GM23338 (cell line): Measurements from ENCODE around the gene RFX7. TPM values are rescaled to one million over a fixed set of nuclear protein-coding genes. Genes with fewer than 3 reads are reported as not detected.
A peak's percentile ranks its signal among the peaks of the same experiment; 100 is the strongest.
"Not testable (repeated sequence)": the region's sequence is repeated elsewhere in the genome, so short reads cannot be mapped to it uniquely, and the experiment has no call there.

ENCODE experiments used
- ATAC-seq: fragments of 200-7000 bp; cut with Tn5 transposase; 3 replicates; pipeline ENCODE4 v1.9.1; 2020
- DNase-seq: peaks from one replicate; pipeline ENCODE4 v3.0.0-alpha.2; 2015; ENCODE audit warnings: low spot score
- H2AFZ ChIP-seq: fragments of 200-600 bp; sonication (generic); 2 replicates; pipeline ENCODE4 v1.8.0; 2016; ENCODE audit warnings: antibody characterized with exemption, mild to moderate bottlenecking, moderate library complexity
- H3F3A ChIP-seq: fragments of 200-600 bp; sonication (generic); replicated peaks from 2 replicates; pipeline ENCODE4 v1.8.0; 2017; ENCODE audit warnings: antibody characterized with exemption, mixed run types, low read depth
- H3K27ac ChIP-seq: fragments of 200-600 bp; sonication (generic); 2 replicates; pipeline ENCODE4 v1.6.1; 2016; ENCODE audit warnings: low read depth
- H3K27me3 ChIP-seq: fragments of 200-600 bp; sonication (generic); 2 replicates; pipeline ENCODE4 v1.8.0; 2016; ENCODE audit warnings: mild to moderate bottlenecking, mixed run types, moderate library complexity; ENCODE audit not compliant: insufficient read depth
- H3K36me3 ChIP-seq: fragments of 200-600 bp; sonication (generic); 2 replicates; pipeline ENCODE4 v1.8.0; 2016; ENCODE audit warnings: mild to moderate bottlenecking; ENCODE audit not compliant: insufficient read depth
- H3K4me1 ChIP-seq: fragments of 200-600 bp; sonication (generic); 2 replicates; pipeline ENCODE4 v1.8.0; 2016; ENCODE audit warnings: mild to moderate bottlenecking, moderate library complexity; ENCODE audit not compliant: insufficient read depth
- H3K4me2 ChIP-seq: fragments of 200-600 bp; sonication (generic); 2 replicates; pipeline ENCODE4 v1.7.1; 2017; ENCODE audit warnings: mixed run types
- H3K4me3 ChIP-seq: fragments of 200-600 bp; sonication (generic); 2 replicates; pipeline ENCODE4 v1.6.1; 2016; ENCODE audit warnings: mixed run types
- H3K79me2 ChIP-seq: fragments of 200-600 bp; sonication (generic); replicated peaks from 2 replicates; pipeline ENCODE4 v1.8.0; 2017; ENCODE audit warnings: mild to moderate bottlenecking; ENCODE audit not compliant: insufficient read depth
- H3K9me2 ChIP-seq: fragments of 200-600 bp; sonication (generic); 2 replicates; pipeline ENCODE4 v1.8.0; 2017; ENCODE audit not compliant: insufficient read depth
- H4K20me1 ChIP-seq: fragments of 200-600 bp; sonication (generic); replicated peaks from 2 replicates; pipeline ENCODE4 v1.8.0; 2017; ENCODE audit warnings: mild to moderate bottlenecking; ENCODE audit not compliant: insufficient read depth
- H3K27ac Mint-ChIP-seq: 2 replicates; pipeline ENCODE4 v1.8.0; 2020; ENCODE audit warnings: inconsistent platforms, mild to moderate bottlenecking, moderate library complexity, mixed read lengths
- H3K27me3 Mint-ChIP-seq: 3 replicates; pipeline ENCODE4 v1.8.0; 2022; ENCODE audit warnings: low read depth, mild to moderate bottlenecking, moderate library complexity, mixed read lengths, inconsistent platforms; ENCODE audit not compliant: insufficient read depth, poor library complexity
- H3K36me3 Mint-ChIP-seq: 3 replicates; pipeline ENCODE4 v1.8.0; 2021; ENCODE audit warnings: low read depth, mild to moderate bottlenecking, inconsistent platforms, moderate library complexity, mixed read lengths
- H3K4me1 Mint-ChIP-seq: 3 replicates; pipeline ENCODE4 v1.8.0; 2020; ENCODE audit warnings: mild to moderate bottlenecking, inconsistent platforms, mixed read lengths
- H3K4me3 Mint-ChIP-seq: 3 replicates; pipeline ENCODE4 v1.8.0; 2021; ENCODE audit warnings: moderate library complexity, mild to moderate bottlenecking, inconsistent platforms, mixed read lengths
- H3K9me3 Mint-ChIP-seq: 3 replicates; pipeline ENCODE4 v1.8.0; 2020; ENCODE audit warnings: moderate library complexity, mild to moderate bottlenecking, inconsistent platforms, mixed read lengths
- EZH2 ChIP-seq: fragments of 200-600 bp; sonication (generic); IDR thresholded peaks from one replicate; pipeline ENCODE4 v1.8.0; 2017; ENCODE audit warnings: antibody characterized with exemption, mild to moderate bottlenecking, low read depth; ENCODE audit not compliant: unreplicated experiment
- POLR2AphosphoS5 ChIP-seq: IDR thresholded peaks from 2 replicates; pipeline ENCODE4 v1.6.1; 2016; ENCODE audit warnings: antibody characterized with exemption, low read depth
- REST ChIP-seq: IDR thresholded peaks from one replicate; pipeline ENCODE4 v1.6.1; 2018; ENCODE audit warnings: antibody characterized with exemption; ENCODE audit not compliant: unreplicated experiment
- ZNF331 ChIP-seq: fragments of 250-450 bp; sonication (Bioruptor Pico); IDR thresholded peaks from 2 replicates; pipeline ENCODE4 v1.5.0; 2020; ENCODE audit warnings: low read depth, mild to moderate bottlenecking, moderate library complexity
- ZNF462 ChIP-seq: fragments of 250-450 bp; sonication (Bioruptor Pico); IDR thresholded peaks from 2 replicates; pipeline ENCODE4 v1.5.0; 2020; ENCODE audit warnings: mild to moderate bottlenecking, moderate library complexity
- polyA plus RNA-seq: library from polyadenylated mRNA; unstranded; fragments of >200 nt; fragmentation: Nextera tagmentation; extraction: Ambion mirVana; gene quantifications from 2 replicates; pipeline ENCODE4 v1.2.1, GENCODE V29; 2016
- total RNA-seq: library from RNA; depleted of rRNA; stranded (reverse); fragments of >200 nt; shearing (Covaris generic); gene quantifications from 2 replicates; pipeline ENCODE4 v1.2.3, GENCODE V29; 2014

RFX7 gene
- total and polyA plus RNA-seq, 2 experiments from 2014 or later = 17.6 to 33.6 TPM

GRCh38 chr15:56205061-56205876 is 38.4 kb downstream of the RFX7 start:
- Histone ChIP-seq H3K27ac (peak overlapping the region; percentile 52), H3K4me2 (peak overlapping the region; percentile 37), H2AFZ (no peak overlapping the region), H3F3A (no peaks in the 10 kb centered on the region), H3K4me1 (peaks cover 52% of the 10 kb centered on the region), H3K36me3 (no peaks in the 10 kb centered on the region), H3K4me3 (peak overlapping the region; percentile 37), H3K9me2 (no peaks in the 10 kb centered on the region), H3K79me2 (peaks cover 100% of the 10 kb centered on the region), H3K27me3 (no peaks in the 10 kb centered on the region), H4K20me1 (peaks cover 26% of the 10 kb centered on the region)
- Mint-ChIP-seq H3K36me3 (no peaks in the 10 kb centered on the region; the same call in 2 of the 3 replicates), H3K9me3 (no peaks in the 10 kb centered on the region), H3K4me3 (peak overlapping the region; percentile 2; the same call in 2 of the 3 replicates), H3K27ac (peak overlapping the region; percentile 63), H3K27me3 (no peaks in the 10 kb centered on the region), H3K4me1 (peaks cover 57% of the 10 kb centered on the region)
- ATAC-seq (no peak), DNase-seq (no peak)
- TF ChIP-seq ZNF462 (CRISPR knock-in tag) (no peak), POLR2AphosphoS5 (no peak), EZH2 (no peak), REST (no peak), ZNF331 (CRISPR knock-in tag) (no peak)

- not testable (repeated sequence) for ATAC-seq, H3K4me2 ChIP-seq, H3K9me3 Mint-ChIP-seq, H3K9me2 ChIP-seq, H3K27ac Mint-ChIP-seq, DNase-seq, H3K36me3 ChIP-seq, H2AFZ ChIP-seq, H3K4me3 Mint-ChIP-seq, H3K27me3 ChIP-seq, H3K27ac ChIP-seq, H3K27me3 Mint-ChIP-seq, H3K4me3 ChIP-seq, H3K36me3 Mint-ChIP-seq, H3F3A ChIP-seq
- H3K4me1 Mint-ChIP-seq = peaks cover 44% of the 10 kb centered on the region
- Histone ChIP-seq H3K4me1 (peaks cover 35% of the 10 kb centered on the region), H4K20me1 (peaks cover 15% of the 10 kb centered on the region), H3K79me2 (peaks cover 100% of the 10 kb centered on the region)
These were observed 40.3 kb downstream of the RFX7 start for GRCh38 chr15:56203312-56203922.
